ENCODE data around the gene MORF4L2. TPM values are rescaled to one million over a fixed set of nuclear protein-coding genes. Genes with fewer than 3 reads are reported as not detected.

The MORF4L2 gene
- total and polyA plus RNA-seq, 2 donors (not counting 1 experiment from before 2014, with no cell fraction given) = 69.3 to 103 TPM

- H3K9me3 ChIP-seq (ENCODE audit: control extremely low read depth in 1 of 3, control insufficient read depth in 2 of 3, insufficient read depth in 1 of 3, low read length in 2 of 3) = no peaks in the 10 kb centered on the region
- peak; percentile 65 for ATAC-seq (ENCODE audit: low read depth)
- WGBS (ENCODE audit: insufficient coverage) = 2% methylated on average over 12 of the region's 32 CpGs
- no peaks in the 10 kb centered on the region for H3K36me3 ChIP-seq (replicated peaks in 1 of 2; ENCODE audit: control extremely low read depth in 1 of 2, control insufficient read depth in 1 of 2, extremely low read depth in 1 of 2, insufficient read depth in 2 of 2, low read length in 1 of 2)
- H3K9me3 Mint-ChIP-seq (ENCODE audit: insufficient read depth) = no peaks in the 10 kb centered on the region
- H3K4me3 Mint-ChIP-seq = peak within 1 kb of the TSS; percentile 89
- no peaks in the 10 kb centered on the region for H3K27me3 ChIP-seq (replicated peaks in 1 of 4; ENCODE audit: control extremely low read depth in 1 of 4, control insufficient read depth in 3 of 4, insufficient read depth in 4 of 4, low read length in 3 of 4)
- H3K79me2 ChIP-seq (ENCODE audit: control insufficient read depth, insufficient read depth, low read length) = no peaks in the 10 kb centered on the region
- peak within 1 kb of the TSS; percentile 89 for H3K27ac Mint-ChIP-seq
- intact Hi-C loops (cut with micrococcal nuclease) = loop anchor here (1.0 to 5.0 kb wide), 2 partner anchors 41 to 58 kb away; partner anchors contain the start of genes MORF4L2 and TCEAL4
- ChIA-PET CTCF (no interaction called here), POLR2A (no interaction called here)
- H2AFZ ChIP-seq (ENCODE audit: insufficient read depth, low read depth, low read length, poor library complexity, severe bottlenecking) = peak within 1 kb of the TSS; percentile 70
- H3K27ac ChIP-seq (ENCODE audit: low read length in 2 of 2) = peak within 1 kb of the TSS; percentile 67 to 68
- H3K4me1 Mint-ChIP-seq = peaks cover 13% of the 10 kb centered on the region
- peak within 1 kb of the TSS; percentile 61 for H3K9ac ChIP-seq (ENCODE audit: low read length)
- H4K20me1 ChIP-seq (ENCODE audit: control insufficient read depth, insufficient read depth, low read length, poor library complexity, severe bottlenecking) = no peaks in the 10 kb centered on the region
- DNase-seq = peak; percentile 69
- peaks cover 3 to 9% of the 10 kb centered on the region in 2 donors for H3K4me1 ChIP-seq (ENCODE audit: control insufficient read depth in 2 of 2, insufficient read depth in 2 of 2, low read length in 2 of 2)
- peak within 1 kb of the TSS; percentile 66 for H3K4me2 ChIP-seq (replicated peaks; ENCODE audit: low read depth, low read length, poor library complexity, severe bottlenecking)
- H3K27me3 Mint-ChIP-seq = no peaks in the 10 kb centered on the region
- H3K4me3 ChIP-seq (ENCODE audit: control extremely low read depth in 1 of 5, extremely low read depth in 1 of 5, insufficient read depth in 1 of 5, low read depth in 2 of 5, low read length in 4 of 5) = peak within 1 kb of the TSS; percentile 49 to 74 (median 63)
- TF ChIP-seq CTCF (IDR thresholded peaks at IDR 0.05) (no peak), EZH2 (IDR thresholded peaks at IDR 0.05; ENCODE audit: borderline replicate concordance, insufficient read depth, low read depth, low read length, poor library complexity, severe bottlenecking) (no peak)
Measured at GRCh38 chrX:103628386-103629317, 57.8 kb downstream of the MORF4L2 start, which contains the start of gene TCEAL1. TSS of gene TCEAL1 (plus strand) at chrX:103628975. CDS start at chrX:103629917, 942 bp downstream.

- ChIA-PET CTCF (no interaction called here), POLR2A (no interaction called here)
- Histone ChIP-seq H2AFZ (ENCODE audit: insufficient read depth, low read depth, low read length, poor library complexity, severe bottlenecking) (no peak overlapping the region), H3K27ac (ENCODE audit: low read length in 2 of 2) (no peak overlapping the region), H3K4me2 (replicated peaks; ENCODE audit: low read depth, low read length, poor library complexity, severe bottlenecking) (no peak overlapping the region), H3K27me3 (replicated peaks in 1 of 4; ENCODE audit: control extremely low read depth in 1 of 4, control insufficient read depth in 3 of 4, insufficient read depth in 4 of 4, low read length in 3 of 4) (no peaks in the 10 kb centered on the region), H3K9me3 (ENCODE audit: control extremely low read depth in 1 of 3, control insufficient read depth in 2 of 3, insufficient read depth in 1 of 3, low read length in 2 of 3) (no peaks in the 10 kb centered on the region), H4K20me1 (ENCODE audit: control insufficient read depth, insufficient read depth, low read length, poor library complexity, severe bottlenecking) (no peaks in the 10 kb centered on the region), H3K79me2 (ENCODE audit: control insufficient read depth, insufficient read depth, low read length) (no peaks in the 10 kb centered on the region), H3K4me1 (ENCODE audit: control insufficient read depth in 2 of 2, insufficient read depth in 2 of 2, low read length in 2 of 2) (peaks cover 3 to 9% of the 10 kb centered on the region in 2 donors), H3K9ac (ENCODE audit: low read length) (no peak overlapping the region), H3K4me3 (ENCODE audit: control extremely low read depth in 1 of 5, extremely low read depth in 1 of 5, insufficient read depth in 1 of 5, low read depth in 2 of 5, low read length in 4 of 5) (no peak overlapping the region), H3K36me3 (replicated peaks in 1 of 2; ENCODE audit: control extremely low read depth in 1 of 2, control insufficient read depth in 1 of 2, extremely low read depth in 1 of 2, insufficient read depth in 2 of 2, low read length in 1 of 2) (no peaks in the 10 kb centered on the region)
- Mint-ChIP-seq H3K4me1 (peaks cover 13% of the 10 kb centered on the region), H3K27me3 (no peaks in the 10 kb centered on the region), H3K27ac (no peak overlapping the region), H3K4me3 (no peak overlapping the region), H3K9me3 (ENCODE audit: insufficient read depth) (no peaks in the 10 kb centered on the region)
- no peak for DNase-seq
- intact Hi-C loops (cut with micrococcal nuclease) = loop anchor here (5.0 kb wide), 1 partner anchor 40 kb away; the partner anchor contains the start of gene TCEAL4
- TF ChIP-seq CTCF (IDR thresholded peaks at IDR 0.05) = no peak
- no peak for TF ChIP-seq EZH2 (IDR thresholded peaks at IDR 0.05; ENCODE audit: borderline replicate concordance, insufficient read depth, low read depth, low read length, poor library complexity, severe bottlenecking)
- no peak for ATAC-seq (ENCODE audit: low read depth)
Measured at GRCh38 chrX:103626855-103627254, 59.6 kb downstream of the MORF4L2 start.
